ENCODE measurements around the gene CCDC85A. TPM values are rescaled to one million over a fixed set of nuclear protein-coding genes. Genes with fewer than 3 reads are reported as not detected.
"Not testable (repeated sequence)": the region's sequence is repeated elsewhere in the genome, so short reads cannot be mapped to it uniquely, and the experiment has no call there.

CCDC85A gene
- total and polyA plus RNA-seq, 4 experiments from 2014 or later = not detected

DNA sequence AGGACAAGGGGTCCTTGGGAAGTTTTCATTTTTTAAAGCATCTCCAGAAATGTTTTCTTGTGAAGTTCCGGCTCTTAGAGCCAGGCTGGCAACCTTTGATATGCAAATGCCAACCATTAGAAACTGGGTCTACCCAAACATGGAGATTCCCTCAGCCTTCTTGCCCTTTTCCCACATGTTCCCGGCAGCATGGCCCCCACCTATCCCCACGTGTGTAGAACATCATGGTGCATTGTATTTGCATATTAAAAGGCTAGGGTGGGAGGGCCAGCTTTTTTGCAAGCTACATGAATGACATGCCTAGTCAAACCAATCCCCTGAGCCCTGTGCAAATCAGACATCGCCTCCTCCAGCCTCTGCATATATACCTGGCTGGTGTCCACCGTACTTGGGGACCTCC lies 23.9 kb upstream of the CCDC85A start:
- H3K9me3 ChIP-seq (ENCODE audit: control insufficient read depth in 1 of 2, low read length in 2 of 2); H3K36me3 Mint-ChIP-seq; H3K27me3 ChIP-seq (ENCODE audit: insufficient read depth, low read length); H3K27ac Mint-ChIP-seq; DNase-seq; H3K4me3 Mint-ChIP-seq; intact Hi-C loops (cut with micrococcal nuclease); CTCF ChIA-PET (ENCODE audit: partially characterized antibody); H3K4me1 Mint-ChIP-seq; H3K27me3 Mint-ChIP-seq; H3K36me3 ChIP-seq (ENCODE audit: insufficient read depth, low read length); H3K4me1 ChIP-seq (ENCODE audit: insufficient read depth, low read length); H3K27ac ChIP-seq (ENCODE audit: low read depth, low read length); H3K4me3 ChIP-seq (ENCODE audit: low read length in 2 of 2); H3K9me3 Mint-ChIP-seq; POLR2A ChIA-PET (ENCODE audit: partially characterized antibody): not testable (repeated sequence)

DNA sequence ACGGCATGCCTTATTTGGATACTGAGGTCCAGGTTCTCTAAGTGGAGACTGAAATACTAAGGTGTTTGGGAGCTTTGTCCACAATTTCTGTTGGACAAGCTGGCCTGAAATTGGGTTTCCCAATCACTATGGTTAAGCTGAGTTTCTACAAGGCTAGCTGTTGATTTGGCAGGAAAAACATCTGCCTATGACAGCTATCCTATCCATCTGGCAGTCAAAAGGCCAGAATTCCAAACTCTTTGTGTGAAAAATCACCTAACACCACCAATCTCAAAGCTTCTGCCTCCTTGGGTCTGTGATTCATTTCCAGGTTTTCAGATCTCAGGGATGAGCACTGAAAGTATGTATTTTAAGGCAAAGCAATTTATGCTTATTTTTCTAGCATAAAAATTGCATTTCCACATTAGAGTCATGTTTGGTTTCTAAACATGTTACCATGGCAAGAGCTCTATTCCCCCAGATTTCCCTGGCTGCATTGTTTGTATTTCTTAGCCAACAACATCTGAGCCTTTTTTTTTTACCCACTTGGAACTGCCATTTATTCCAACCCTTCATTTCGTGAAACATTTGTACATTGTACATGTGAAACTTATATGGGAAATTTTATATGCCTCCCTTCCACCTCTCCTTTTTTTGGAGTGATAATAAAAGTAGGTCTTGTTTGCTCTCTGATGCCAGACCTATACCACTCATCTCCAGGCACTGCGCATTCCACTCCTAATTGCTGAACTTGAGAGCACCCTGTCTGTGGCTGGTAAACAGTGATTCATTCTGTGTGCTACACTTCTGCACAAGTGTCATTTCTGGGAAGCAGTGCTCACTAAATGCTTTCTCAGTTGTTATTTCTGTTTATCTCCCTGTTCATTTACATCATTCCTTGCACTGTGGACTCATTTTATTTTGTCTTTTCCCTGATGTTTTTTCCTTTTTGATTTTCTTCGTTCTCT lies 15.9 kb upstream of the CCDC85A start:
- intact Hi-C loops (cut with micrococcal nuclease) = no loop called here
- Mint-ChIP-seq H3K9me3 (peaks cover 0 to 9% (median 2%) of the 10 kb centered on the region in 8 donors), H3K27ac (no peak overlapping the region), H3K4me1 (no peaks in the 10 kb centered on the region), H3K36me3 (no peaks in the 10 kb centered on the region), H3K27me3 (peaks cover 1 to 2% of the 10 kb centered on the region in 2 donors), H3K4me3 (no peak overlapping the region)
- CTCF ChIA-PET (ENCODE audit: partially characterized antibody) = interaction anchor here (2.2 kb wide), 1 partner anchor 16 kb away, joined by 10 read pairs; the partner anchor contains the start of gene CCDC85A
- POLR2A ChIA-PET (ENCODE audit: partially characterized antibody) = no interaction called here
- DNase-seq = no peak
- H3K4me1 ChIP-seq (ENCODE audit: insufficient read depth, low read length) = no peaks in the 10 kb centered on the region
- H3K4me3 ChIP-seq (ENCODE audit: low read length in 2 of 2) = no peak overlapping the region
- H3K27ac ChIP-seq (ENCODE audit: low read depth, low read length) = no peak overlapping the region
- H3K27me3 ChIP-seq (ENCODE audit: insufficient read depth, low read length) = no peaks in the 10 kb centered on the region
- H3K9me3 ChIP-seq (ENCODE audit: control insufficient read depth in 1 of 2, low read length in 2 of 2) = no peaks in the 10 kb centered on the region
- no peaks in the 10 kb centered on the region for H3K36me3 ChIP-seq (ENCODE audit: insufficient read depth, low read length)

DNA sequence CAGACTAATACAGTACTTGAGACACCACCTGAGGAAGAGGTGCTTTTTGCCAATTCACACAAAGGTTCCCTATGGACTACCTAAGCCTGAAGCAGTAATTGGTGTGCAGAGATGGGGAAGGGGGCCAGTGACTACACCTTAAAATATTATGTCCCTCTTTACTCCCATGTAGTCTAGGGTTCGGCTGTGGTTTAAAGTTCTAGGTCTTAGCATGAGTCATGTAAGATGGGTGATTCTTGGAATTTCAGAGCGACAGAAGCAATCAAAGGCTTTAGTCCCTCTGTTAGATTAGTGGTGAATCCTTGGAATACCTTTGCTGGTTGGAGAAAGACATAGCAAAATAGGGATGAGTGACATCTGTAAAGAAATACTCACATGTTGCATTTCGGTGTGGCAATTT lies 14.3 kb upstream of the CCDC85A start:
- intact Hi-C loops (cut with micrococcal nuclease) = no loop called here
- DNase-seq = no peak
- CTCF ChIA-PET (ENCODE audit: partially characterized antibody) = interaction anchor here (2.4 kb wide), 1 partner anchor 12 kb away, joined by 8 read pairs; no protein-coding TSS in a partner anchor
- no peaks in the 10 kb centered on the region for H3K4me1 ChIP-seq (ENCODE audit: insufficient read depth, low read length)
- peaks cover 0 to 7% (median 2%) of the 10 kb centered on the region in 8 donors for H3K9me3 Mint-ChIP-seq
- H3K9me3 ChIP-seq (ENCODE audit: control insufficient read depth in 1 of 2, low read length in 2 of 2) = no peaks in the 10 kb centered on the region
- no peaks in the 10 kb centered on the region for H3K36me3 Mint-ChIP-seq
- no peak overlapping the region for H3K27ac ChIP-seq (ENCODE audit: low read depth, low read length)
- H3K36me3 ChIP-seq (ENCODE audit: insufficient read depth, low read length) = no peaks in the 10 kb centered on the region
- H3K4me1 Mint-ChIP-seq = no peaks in the 10 kb centered on the region
- H3K27ac Mint-ChIP-seq = no peak overlapping the region
- POLR2A ChIA-PET (ENCODE audit: partially characterized antibody) = no interaction called here
- no peaks in the 10 kb centered on the region for H3K27me3 ChIP-seq (ENCODE audit: insufficient read depth, low read length)
- H3K27me3 Mint-ChIP-seq = peaks cover 1 to 2% of the 10 kb centered on the region in 2 donors
- H3K4me3 ChIP-seq (ENCODE audit: low read length in 2 of 2) = no peak overlapping the region
- H3K4me3 Mint-ChIP-seq = no peak overlapping the region

DNA sequence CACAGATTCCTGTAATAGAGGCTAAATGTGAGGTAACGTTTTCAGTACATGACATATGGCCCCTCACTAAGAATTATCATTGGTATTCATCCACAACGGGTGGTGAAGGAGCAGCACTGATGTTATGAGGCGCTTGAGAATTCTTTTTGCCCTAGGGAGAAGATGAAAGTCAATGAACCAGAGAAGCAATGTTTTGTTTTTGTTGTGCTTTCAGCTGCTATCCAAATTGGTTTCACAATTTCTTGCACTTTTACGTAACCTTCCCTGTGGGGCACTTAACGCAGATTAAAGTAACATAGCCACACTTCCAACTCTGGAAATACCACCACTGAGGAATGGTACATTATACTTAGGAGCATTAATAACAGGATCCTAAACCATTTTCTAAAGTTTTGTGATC lies 13.3 kb upstream of the CCDC85A start:
- intact Hi-C loops (cut with micrococcal nuclease) = no loop called here
- Mint-ChIP-seq H3K4me1 (no peaks in the 10 kb centered on the region), H3K9me3 (peaks cover 0 to 7% (median 2%) of the 10 kb centered on the region in 8 donors), H3K4me3 (no peak overlapping the region), H3K27me3 (peaks cover 1 to 2% of the 10 kb centered on the region in 2 donors), H3K36me3 (no peaks in the 10 kb centered on the region), H3K27ac (no peak overlapping the region)
- H3K4me3 ChIP-seq (ENCODE audit: low read length in 2 of 2) = no peak overlapping the region
- DNase-seq = no peak
- ChIA-PET CTCF (ENCODE audit: partially characterized antibody) (interaction anchor here (2.4 kb wide), 1 partner anchor 11 kb away, joined by 8 read pairs; no protein-coding TSS in a partner anchor), POLR2A (ENCODE audit: partially characterized antibody) (no interaction called here)
- H3K36me3 ChIP-seq (ENCODE audit: insufficient read depth, low read length) = no peaks in the 10 kb centered on the region
- no peaks in the 10 kb centered on the region for H3K4me1 ChIP-seq (ENCODE audit: insufficient read depth, low read length)
- no peaks in the 10 kb centered on the region for H3K27me3 ChIP-seq (ENCODE audit: insufficient read depth, low read length)
- H3K9me3 ChIP-seq (ENCODE audit: control insufficient read depth in 1 of 2, low read length in 2 of 2) = no peaks in the 10 kb centered on the region
- H3K27ac ChIP-seq (ENCODE audit: low read depth, low read length) = no peak overlapping the region

DNA sequence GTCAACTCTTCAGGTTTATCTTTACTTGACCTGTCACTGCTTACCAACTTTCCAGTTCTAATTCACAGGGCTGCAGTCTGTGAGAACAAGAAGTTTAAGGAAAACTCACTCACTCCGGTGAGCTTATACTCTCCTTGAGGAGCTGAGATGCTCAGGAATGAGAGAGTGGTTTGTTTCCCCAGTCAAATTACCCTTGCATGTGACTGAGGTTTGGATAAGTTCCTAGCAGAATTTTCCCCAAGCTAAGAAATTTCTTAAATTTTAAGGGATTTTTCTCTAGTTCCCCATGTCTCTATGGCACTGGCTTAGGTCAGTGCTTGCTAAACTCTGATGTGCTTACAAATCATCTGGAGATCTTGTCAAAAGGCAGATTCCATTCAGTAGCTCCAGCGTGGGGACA lies 12.8 kb upstream of the CCDC85A start:
- Histone ChIP-seq H3K36me3 (ENCODE audit: insufficient read depth, low read length) (no peaks in the 10 kb centered on the region), H3K4me1 (ENCODE audit: insufficient read depth, low read length) (no peaks in the 10 kb centered on the region), H3K27ac (ENCODE audit: low read depth, low read length) (no peak overlapping the region), H3K27me3 (ENCODE audit: insufficient read depth, low read length) (no peaks in the 10 kb centered on the region), H3K9me3 (ENCODE audit: control insufficient read depth in 1 of 2, low read length in 2 of 2) (no peaks in the 10 kb centered on the region), H3K4me3 (ENCODE audit: low read length in 2 of 2) (no peak overlapping the region)
- POLR2A ChIA-PET (ENCODE audit: partially characterized antibody) = no interaction called here
- H3K27ac Mint-ChIP-seq = no peak overlapping the region
- H3K4me3 Mint-ChIP-seq = no peak overlapping the region
- H3K4me1 Mint-ChIP-seq = no peaks in the 10 kb centered on the region
- H3K9me3 Mint-ChIP-seq = peaks cover 0 to 7% (median 1%) of the 10 kb centered on the region in 8 donors
- CTCF ChIA-PET (ENCODE audit: partially characterized antibody) = interaction anchor here (0.8 to 2.4 kb wide), 2 partner anchors 10 to 15 kb away, joined by 3 to 8 read pairs; no protein-coding TSS in a partner anchor
- no peak for DNase-seq
- H3K27me3 Mint-ChIP-seq = peaks cover 0 to 1% of the 10 kb centered on the region in 2 donors
- H3K36me3 Mint-ChIP-seq = no peaks in the 10 kb centered on the region
- intact Hi-C loops (cut with micrococcal nuclease) = no loop called here

DNA sequence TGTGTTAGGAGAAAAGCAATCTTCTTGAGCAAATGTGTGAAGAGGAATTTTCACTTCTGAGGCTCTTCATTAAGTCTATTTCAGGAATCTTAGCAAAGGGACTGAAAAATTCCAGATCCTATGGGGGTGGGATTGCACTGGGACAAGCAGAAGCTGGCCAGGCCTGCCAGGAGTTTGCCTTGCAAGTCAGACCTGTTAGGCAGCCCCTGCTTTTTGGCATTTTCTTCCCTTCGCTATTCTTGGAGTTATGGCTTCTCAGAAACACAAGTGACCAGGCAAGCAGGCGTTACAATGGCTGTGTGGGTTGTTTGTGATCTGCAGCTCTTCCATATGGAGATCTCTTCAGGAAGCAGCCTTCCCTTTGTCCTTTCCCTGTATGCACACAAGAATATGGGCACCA lies 8.0 kb upstream of the CCDC85A start:
- H3K4me1 ChIP-seq (ENCODE audit: insufficient read depth, low read length) = no peaks in the 10 kb centered on the region
- peaks cover 0 to 4% (median under 1%) of the 10 kb centered on the region in 8 donors for H3K9me3 Mint-ChIP-seq
- no peak overlapping the region for H3K27ac ChIP-seq (ENCODE audit: low read depth, low read length)
- no peak overlapping the region for H3K27ac Mint-ChIP-seq
- no peaks in the 10 kb centered on the region for H3K27me3 ChIP-seq (ENCODE audit: insufficient read depth, low read length)
- no peak overlapping the region for H3K4me3 Mint-ChIP-seq
- POLR2A ChIA-PET (ENCODE audit: partially characterized antibody) = no interaction called here
- H3K27me3 Mint-ChIP-seq = peaks cover 2 to 6% of the 10 kb centered on the region in 2 donors
- intact Hi-C loops (cut with micrococcal nuclease) = no loop called here
- CTCF ChIA-PET (ENCODE audit: partially characterized antibody) = no interaction called here
- H3K9me3 ChIP-seq (ENCODE audit: control insufficient read depth in 1 of 2, low read length in 2 of 2) = no peaks in the 10 kb centered on the region
- no peaks in the 10 kb centered on the region for H3K36me3 ChIP-seq (ENCODE audit: insufficient read depth, low read length)
- no peak overlapping the region for H3K4me3 ChIP-seq (ENCODE audit: low read length in 2 of 2)
- no peaks in the 10 kb centered on the region for H3K36me3 Mint-ChIP-seq
- H3K4me1 Mint-ChIP-seq = no peaks in the 10 kb centered on the region
- no peak for DNase-seq

DNA sequence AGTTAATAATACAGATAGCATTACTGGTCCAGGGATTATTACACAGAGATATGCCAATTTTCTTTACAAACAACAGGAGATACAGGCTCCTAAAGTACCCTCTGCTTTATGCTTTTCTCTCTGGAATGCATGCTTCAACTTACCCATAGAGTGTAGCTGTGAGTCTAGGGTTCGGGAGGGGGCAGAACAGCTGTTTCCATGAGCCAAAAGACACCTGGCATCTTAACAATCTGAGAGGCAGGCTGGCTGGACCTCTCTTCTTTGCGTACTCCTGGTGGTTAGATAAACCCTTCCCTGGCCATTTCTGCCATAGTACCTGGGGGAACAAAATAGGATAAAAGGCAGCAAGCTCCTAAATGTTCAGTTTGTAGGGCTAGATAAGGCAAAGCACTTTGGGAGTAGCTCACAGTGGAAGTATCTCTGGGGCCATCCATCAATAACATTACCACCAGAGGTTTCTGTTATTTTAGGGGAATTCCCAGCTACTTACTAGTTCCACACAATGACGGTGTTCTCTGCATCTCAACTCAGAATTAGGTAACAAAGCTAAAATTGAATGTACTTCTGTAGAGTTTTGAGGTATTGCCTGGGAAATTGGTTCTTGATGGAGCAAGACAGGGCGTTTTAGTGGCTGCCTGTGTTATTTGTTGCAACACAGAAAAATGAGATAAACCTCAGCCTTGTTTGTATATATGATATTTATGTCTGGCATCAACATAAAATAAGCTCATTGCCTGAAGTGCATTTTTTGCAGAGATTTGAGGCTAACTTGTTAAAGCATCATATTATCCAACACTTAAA lies 6.2 kb upstream of the CCDC85A start:
- no peak overlapping the region for H3K27ac ChIP-seq (ENCODE audit: low read depth, low read length)
- H3K27me3 ChIP-seq (ENCODE audit: insufficient read depth, low read length) = no peaks in the 10 kb centered on the region
- POLR2A ChIA-PET (ENCODE audit: partially characterized antibody) = no interaction called here
- H3K4me1 ChIP-seq (ENCODE audit: insufficient read depth, low read length) = no peaks in the 10 kb centered on the region
- intact Hi-C loops (cut with micrococcal nuclease) = no loop called here
- H3K4me3 Mint-ChIP-seq = no peak overlapping the region
- CTCF ChIA-PET (ENCODE audit: partially characterized antibody) = no interaction called here
- H3K4me3 ChIP-seq (ENCODE audit: low read length in 2 of 2) = no peak overlapping the region
- H3K36me3 ChIP-seq (ENCODE audit: insufficient read depth, low read length) = no peaks in the 10 kb centered on the region
- no peak for DNase-seq
- H3K27me3 Mint-ChIP-seq = peaks cover 12 to 19% of the 10 kb centered on the region in 2 donors
- no peaks in the 10 kb centered on the region for H3K36me3 Mint-ChIP-seq
- H3K9me3 ChIP-seq (ENCODE audit: control insufficient read depth in 1 of 2, low read length in 2 of 2) = no peaks in the 10 kb centered on the region
- peaks cover 0 to 6% (median 0%) of the 10 kb centered on the region in 8 donors for H3K9me3 Mint-ChIP-seq
- peaks cover 0 to 5% (median 3%) of the 10 kb centered on the region in 4 donors for H3K4me1 Mint-ChIP-seq
- no peak overlapping the region for H3K27ac Mint-ChIP-seq

Data from CD4-positive, alpha-beta memory T cell (primary cell).